BLaER1 treated with 17β-estradiol and CSF1 and Interleukin-3, amounts not matched to agents 10 nM and 100 nM (cell line): ENCODE measurements around the gene GPX2.

ENCODE experiments used
- H3K27ac ChIP-seq, 11 experiments: shearing (Covaris generic); formaldehyde crosslinking; 2 replicates each; pipeline ENCODE4 v1.8.1; 2022
- H3K27me3 ChIP-seq, 11 experiments: shearing (Covaris generic); formaldehyde crosslinking; 2 replicates each; pipeline ENCODE4 v1.8.1; 2022
- H3K36me3 ChIP-seq, 11 experiments: shearing (Covaris generic); formaldehyde crosslinking; 2 replicates each; pipeline ENCODE4 v1.8.1; 2022
- H3K4me1 ChIP-seq, 10 experiments: shearing (Covaris generic); formaldehyde crosslinking; 2 replicates each; pipeline ENCODE4 v1.8.1; 2022
- H3K4me2 ChIP-seq, 11 experiments: shearing (Covaris generic); formaldehyde crosslinking; 2 replicates each; pipeline ENCODE4 v1.8.1; 2022
- H3K4me3 ChIP-seq, 10 experiments: shearing (Covaris generic); formaldehyde crosslinking; 2 replicates each; pipeline ENCODE4 v1.8.1; 2022
- H3K9ac ChIP-seq, 11 experiments: shearing (Covaris generic); formaldehyde crosslinking; 2 replicates each; pipeline ENCODE4 v1.8.1; 2022
- H3K9me3 ChIP-seq, 11 experiments: shearing (Covaris generic); formaldehyde crosslinking; replicated peaks in 1 of 11; 2 replicates each; pipeline ENCODE4 v1.8.1; 2022
- H4K20me1 ChIP-seq, 11 experiments: shearing (Covaris generic); formaldehyde crosslinking; 2 replicates each; pipeline ENCODE4 v1.8.1; 2022
- Cebpa-rat ChIP-seq, 11 experiments: shearing (Covaris generic); IDR thresholded peaks; 2 replicates each; pipeline ENCODE4 v1.8.1; 2022

Gene GPX2

GRCh38 chr14:64968167-64968566 is 25.6 kb upstream of the GPX2 start:
- H3K27me3 ChIP-seq, result 0 out of 22 replicates have a peak, but pooled peaks cover 0 to 8% (median 0%) of the 10 kb centered on the region in 11 experiments
- H4K20me1 ChIP-seq, result peaks cover 0 to 25% (median 12%) of the 10 kb centered on the region in 11 experiments; a peak in 9 of 22 replicates
- no peaks in the 10 kb centered on the region for H3K9me3 ChIP-seq
- H3K4me1 ChIP-seq, result peaks cover 31 to 83% (median 74%) of the 10 kb centered on the region in 10 experiments
- H3K4me2 ChIP-seq, result peak overlapping the region in 9 of 11 experiments; percentile 82 to 98 (median 97); a peak in 15 of 22 replicates
- peak overlapping the region in 5 of 11 experiments; percentile 5 to 42 (median 29); a peak in 6 of 22 replicates for H3K27ac ChIP-seq
- peaks cover 0 to 4% (median 0%) of the 10 kb centered on the region in 11 experiments; a peak in 3 of 22 replicates for H3K36me3 ChIP-seq
- 0 out of 22 replicates have a peak overlapping the region, but pooled peaks of 3 of the 11 experiments have one; percentile 4 to 18 (median 16) for H3K9ac ChIP-seq
- no peak for TF ChIP-seq Cebpa-rat (IDR thresholded peaks at IDR 0.05)
- H3K4me3 ChIP-seq, result no peak overlapping the region

GRCh38 chr14:64966976-64967375 is 24.4 kb upstream of the GPX2 start:
- Histone ChIP-seq H3K4me1 (peaks cover 34 to 85% (median 74%) of the 10 kb centered on the region in 10 experiments), H3K4me2 (peak overlapping the region in 4 of 11 experiments; percentile 25 to 97 (median 90); a peak in 5 of 22 replicates), H3K4me3 (no peak overlapping the region), H3K36me3 (peaks cover 0 to 4% (median 0%) of the 10 kb centered on the region in 11 experiments; a peak in 3 of 22 replicates), H3K27me3 (0 out of 22 replicates have a peak, but pooled peaks cover 0 to 8% (median 0%) of the 10 kb centered on the region in 11 experiments), H4K20me1 (peaks cover 0 to 25% (median 12%) of the 10 kb centered on the region in 11 experiments; a peak in 9 of 22 replicates), H3K9me3 (no peaks in the 10 kb centered on the region), H3K27ac (peak overlapping the region in 2 of 11 experiments; percentile 10 to 38; a peak in 2 of 22 replicates), H3K9ac (no peak overlapping the region)
- no peak for TF ChIP-seq Cebpa-rat (IDR thresholded peaks at IDR 0.05)

GRCh38 chr14:64965356-64966000 is 22.9 kb upstream of the GPX2 start:
- Histone ChIP-seq H3K27ac (peak overlapping the region in 8 of 11 experiments; percentile 14 to 62 (median 37); a peak in 10 of 22 replicates), H3K36me3 (peaks cover 0 to 4% (median 0%) of the 10 kb centered on the region in 11 experiments; a peak in 3 of 22 replicates), H3K4me3 (no peak overlapping the region), H3K4me1 (peaks cover 26 to 86% (median 73%) of the 10 kb centered on the region in 10 experiments), H3K4me2 (peak overlapping the region; percentile 61 to 82 (median 74)), H4K20me1 (peaks cover 0 to 23% (median 6%) of the 10 kb centered on the region in 11 experiments; a peak in 6 of 22 replicates), H3K27me3 (no peaks in the 10 kb centered on the region), H3K9ac (peak overlapping the region in 6 of 11 experiments; percentile 22 to 53 (median 39); a peak in 9 of 22 replicates), H3K9me3 (no peaks in the 10 kb centered on the region)
- TF ChIP-seq Cebpa-rat (IDR thresholded peaks at IDR 0.05), result no peak

GRCh38 chr14:64963611-64964010 is 21.1 kb upstream of the GPX2 start:
- Histone ChIP-seq H3K27me3 (no peaks in the 10 kb centered on the region), H3K9ac (no peak overlapping the region), H3K4me2 (peak overlapping the region in 10 of 11 experiments; percentile 14 to 42 (median 26); a peak in 13 of 22 replicates), H3K36me3 (peaks cover 0 to 4% (median 3%) of the 10 kb centered on the region in 11 experiments; a peak in 3 of 22 replicates), H4K20me1 (peaks cover 0 to 22% (median 5%) of the 10 kb centered on the region in 11 experiments; a peak in 4 of 22 replicates), H3K4me3 (no peak overlapping the region), H3K27ac (no peak overlapping the region), H3K4me1 (peaks cover 20 to 76% (median 56%) of the 10 kb centered on the region in 10 experiments), H3K9me3 (no peaks in the 10 kb centered on the region)
- no peak for TF ChIP-seq Cebpa-rat (IDR thresholded peaks at IDR 0.05)

GRCh38 chr14:64960762-64961276 is 18.3 kb upstream of the GPX2 start:
- Histone ChIP-seq H3K4me3 (no peak overlapping the region), H3K27me3 (no peaks in the 10 kb centered on the region), H3K4me1 (peaks cover 16 to 48% (median 32%) of the 10 kb centered on the region in 10 experiments), H3K36me3 (peaks cover 0 to 25% (median 9%) of the 10 kb centered on the region in 11 experiments; a peak in 10 of 22 replicates), H3K9ac (no peak overlapping the region), H3K27ac (no peak overlapping the region), H3K4me2 (peak overlapping the region in 8 of 11 experiments; percentile 16 to 67 (median 54); a peak in 16 of 22 replicates), H4K20me1 (peaks cover 0 to 27% (median 5%) of the 10 kb centered on the region in 11 experiments; a peak in 3 of 22 replicates), H3K9me3 (no peaks in the 10 kb centered on the region)
- TF ChIP-seq Cebpa-rat (IDR thresholded peaks at IDR 0.05), result no peak

GRCh38 chr14:64958743-64959142 is 16.2 kb upstream of the GPX2 start:
- Histone ChIP-seq H3K27ac (no peak overlapping the region), H3K4me1 (peaks cover 6 to 44% (median 25%) of the 10 kb centered on the region in 10 experiments; a peak in 19 of 20 replicates), H4K20me1 (peaks cover 0 to 22% (median 6%) of the 10 kb centered on the region in 11 experiments; a peak in 6 of 22 replicates), H3K4me2 (no peak overlapping the region), H3K4me3 (no peak overlapping the region), H3K9ac (no peak overlapping the region), H3K9me3 (no peaks in the 10 kb centered on the region), H3K36me3 (peaks cover 0 to 40% (median 16%) of the 10 kb centered on the region in 11 experiments; a peak in 12 of 22 replicates), H3K27me3 (no peaks in the 10 kb centered on the region)
- no peak for TF ChIP-seq Cebpa-rat (IDR thresholded peaks at IDR 0.05)

- Histone ChIP-seq H3K4me2 (no peak overlapping the region), H3K27ac (no peak overlapping the region), H3K4me3 (no peak overlapping the region), H3K36me3 (peaks cover 0 to 40% (median 16%) of the 10 kb centered on the region in 11 experiments; a peak in 11 of 22 replicates), H3K9ac (no peak overlapping the region), H4K20me1 (peaks cover 0 to 22% (median 7%) of the 10 kb centered on the region in 11 experiments; a peak in 7 of 22 replicates), H3K4me1 (peaks cover 2 to 44% (median 25%) of the 10 kb centered on the region in 10 experiments; a peak in 19 of 20 replicates), H3K27me3 (no peaks in the 10 kb centered on the region), H3K9me3 (no peaks in the 10 kb centered on the region)
- TF ChIP-seq Cebpa-rat (IDR thresholded peaks at IDR 0.05), result no peak
These were observed 15.7 kb upstream of the GPX2 start for GRCh38 chr14:64958201-64958600.

- no peak for TF ChIP-seq Cebpa-rat (IDR thresholded peaks at IDR 0.05)
- Histone ChIP-seq H4K20me1 (peaks cover 0 to 27% (median 11%) of the 10 kb centered on the region in 11 experiments; a peak in 7 of 22 replicates), H3K9ac (no peak overlapping the region), H3K36me3 (peaks cover 0 to 41% (median 19%) of the 10 kb centered on the region in 11 experiments; a peak in 15 of 22 replicates), H3K9me3 (no peaks in the 10 kb centered on the region), H3K4me3 (no peak overlapping the region), H3K27me3 (no peaks in the 10 kb centered on the region), H3K27ac (no peak overlapping the region), H3K4me2 (no peak overlapping the region), H3K4me1 (peaks cover 14 to 49% (median 36%) of the 10 kb centered on the region in 10 experiments)
These were observed 14.3 kb upstream of the GPX2 start for GRCh38 chr14:64956697-64957406.
